ENCODE results near the gene RPS3. TPM values are rescaled to one million over a fixed set of nuclear protein-coding genes. Genes with fewer than 3 reads are reported as not detected.
A peak's percentile ranks its signal among the peaks of the same experiment; 100 is the strongest.

RPS3 gene
- total and polyA plus RNA-seq, 2 donors (not counting 1 experiment from before 2014, with no cell fraction given), result 3,389 to 3,642 TPM

DNA sequence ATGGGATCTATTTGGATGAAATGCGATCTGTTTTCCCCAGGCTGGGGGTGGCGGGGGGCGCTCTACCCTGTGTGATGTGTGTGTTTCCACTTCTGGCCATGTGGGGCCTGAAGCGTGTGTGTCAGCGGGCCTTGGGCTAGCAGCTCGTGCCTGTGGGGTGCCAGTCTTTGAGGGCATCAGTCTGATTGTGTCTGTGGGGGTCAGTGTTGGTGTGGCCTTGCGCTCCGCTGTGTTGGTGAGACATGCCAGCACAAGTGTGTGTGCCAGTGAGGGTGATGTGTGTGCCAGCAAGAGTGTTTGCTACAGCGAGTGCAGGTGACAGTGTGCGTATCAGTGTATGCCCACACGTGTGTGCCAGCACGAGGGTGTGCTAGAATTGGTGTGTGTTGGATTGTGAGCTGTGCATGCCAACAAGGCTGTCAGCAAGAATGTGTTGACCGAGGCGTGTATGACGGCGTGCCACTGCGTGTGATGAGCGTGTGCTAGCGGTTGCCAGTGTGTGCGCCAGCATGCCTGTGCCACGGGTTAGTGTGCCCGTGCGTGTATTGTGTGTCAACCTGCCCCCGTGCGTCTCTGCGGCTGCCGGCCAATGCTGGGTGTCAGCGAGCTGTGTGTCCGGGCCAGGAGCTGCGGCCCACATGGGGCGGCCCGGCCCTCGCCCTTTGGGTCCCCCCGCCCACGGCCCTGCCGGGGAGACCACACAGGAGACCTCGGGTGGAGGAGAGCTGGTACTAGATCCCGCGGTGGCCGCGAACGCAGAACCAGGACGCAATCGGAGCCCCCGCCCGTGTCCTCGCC, 48.4 kb upstream of the RPS3 start:
- Mint-ChIP-seq H3K4me3 (peak overlapping the region; percentile 91), H3K27me3 (peaks cover 11% of the 10 kb centered on the region), H3K9me3 (ENCODE audit: insufficient read depth) (no peaks in the 10 kb centered on the region), H3K27ac (peak overlapping the region; percentile 77), H3K4me1 (peaks cover 30% of the 10 kb centered on the region)
- Histone ChIP-seq H3K27ac (ENCODE audit: low read length in 2 of 2) (no peak overlapping the region), H3K79me2 (ENCODE audit: control insufficient read depth, insufficient read depth, low read length) (no peaks in the 10 kb centered on the region), H4K20me1 (ENCODE audit: control insufficient read depth, insufficient read depth, low read length, poor library complexity, severe bottlenecking) (no peaks in the 10 kb centered on the region), H3K4me1 (ENCODE audit: control insufficient read depth in 2 of 2, insufficient read depth in 2 of 2, low read length in 2 of 2) (peaks cover 11 to 21% of the 10 kb centered on the region in 2 donors), H3K36me3 (replicated peaks in 1 of 2; ENCODE audit: control extremely low read depth in 1 of 2, control insufficient read depth in 1 of 2, extremely low read depth in 1 of 2, insufficient read depth in 2 of 2, low read length in 1 of 2) (no peaks in the 10 kb centered on the region), H3K27me3 (replicated peaks in 1 of 4; ENCODE audit: control extremely low read depth in 1 of 4, control insufficient read depth in 3 of 4, insufficient read depth in 4 of 4, low read length in 3 of 4) (peaks cover 0 to 18% (median 0%) of the 10 kb centered on the region in 4 experiments), H3K4me2 (replicated peaks; ENCODE audit: low read depth, low read length, poor library complexity, severe bottlenecking) (peak overlapping the region; percentile 85), H2AFZ (ENCODE audit: insufficient read depth, low read depth, low read length, poor library complexity, severe bottlenecking) (peak overlapping the region; percentile 86), H3K9ac (ENCODE audit: low read length) (peak overlapping the region; percentile 62), H3K4me3 (ENCODE audit: control extremely low read depth in 1 of 5, extremely low read depth in 1 of 5, insufficient read depth in 1 of 5, low read depth in 2 of 5, low read length in 4 of 5) (peak overlapping the region in 4 of 5 experiments; percentile 34 to 64 (median 56)), H3K9me3 (ENCODE audit: control extremely low read depth in 1 of 3, control insufficient read depth in 2 of 3, insufficient read depth in 1 of 3, low read length in 2 of 3) (no peaks in the 10 kb centered on the region)
- intact Hi-C loops (cut with micrococcal nuclease), result no loop called here
- ATAC-seq (ENCODE audit: low read depth), result peak; percentile 14
- 5% methylated on average over 47 of the region's 47 CpGs for WGBS (ENCODE audit: insufficient coverage)
- peak; percentile 57 for DNase-seq
- TF ChIP-seq, protein P1, sequence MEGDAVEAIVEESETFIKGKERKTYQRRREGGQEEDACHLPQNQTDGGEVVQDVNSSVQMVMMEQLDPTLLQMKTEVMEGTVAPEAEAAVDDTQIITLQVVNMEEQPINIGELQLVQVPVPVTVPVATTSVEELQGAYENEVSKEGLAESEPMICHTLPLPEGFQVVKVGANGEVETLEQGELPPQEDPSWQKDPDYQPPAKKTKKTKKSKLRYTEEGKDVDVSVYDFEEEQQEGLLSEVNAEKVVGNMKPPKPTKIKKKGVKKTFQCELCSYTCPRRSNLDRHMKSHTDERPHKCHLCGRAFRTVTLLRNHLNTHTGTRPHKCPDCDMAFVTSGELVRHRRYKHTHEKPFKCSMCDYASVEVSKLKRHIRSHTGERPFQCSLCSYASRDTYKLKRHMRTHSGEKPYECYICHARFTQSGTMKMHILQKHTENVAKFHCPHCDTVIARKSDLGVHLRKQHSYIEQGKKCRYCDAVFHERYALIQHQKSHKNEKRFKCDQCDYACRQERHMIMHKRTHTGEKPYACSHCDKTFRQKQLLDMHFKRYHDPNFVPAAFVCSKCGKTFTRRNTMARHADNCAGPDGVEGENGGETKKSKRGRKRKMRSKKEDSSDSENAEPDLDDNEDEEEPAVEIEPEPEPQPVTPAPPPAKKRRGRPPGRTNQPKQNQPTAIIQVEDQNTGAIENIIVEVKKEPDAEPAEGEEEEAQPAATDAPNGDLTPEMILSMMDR (IDR thresholded peaks at IDR 0.05), result no peak
- no peak for TF ChIP-seq EZH2 (IDR thresholded peaks at IDR 0.05; ENCODE audit: borderline replicate concordance, insufficient read depth, low read depth, low read length, poor library complexity, severe bottlenecking)
- POLR2A ChIA-PET, result no interaction called here
- CTCF ChIA-PET, result no interaction called here

DNA sequence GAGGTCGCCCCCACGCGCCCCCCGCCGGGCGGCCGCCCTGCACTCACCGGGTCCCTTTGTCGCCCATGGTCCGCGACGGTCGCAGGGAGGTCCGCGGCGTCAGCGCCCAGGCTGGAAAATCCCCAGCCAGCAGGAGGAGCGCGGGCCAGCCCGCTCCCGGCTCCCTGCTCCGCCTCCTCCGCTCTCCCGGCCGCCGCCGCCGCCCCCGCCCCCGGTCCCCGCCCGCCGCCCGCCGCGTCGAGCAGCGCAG, 47.9 kb upstream of the RPS3 start, which contains the start of gene ARRB1:
Gene ARRB1 (minus strand): TSS at position 121 of the 250 bp plus-strand sequence. CDS start 54 bp downstream, at position 67.
- Histone ChIP-seq H3K79me2 (ENCODE audit: control insufficient read depth, insufficient read depth, low read length) (no peaks in the 10 kb centered on the region), H2AFZ (ENCODE audit: insufficient read depth, low read depth, low read length, poor library complexity, severe bottlenecking) (peak within 1 kb of the TSS; percentile 86), H3K9ac (ENCODE audit: low read length) (peak within 1 kb of the TSS; percentile 62), H3K4me3 (ENCODE audit: control extremely low read depth in 1 of 5, extremely low read depth in 1 of 5, insufficient read depth in 1 of 5, low read depth in 2 of 5, low read length in 4 of 5) (peak within 1 kb of the TSS; percentile 33 to 64 (median 53)), H3K27me3 (replicated peaks in 1 of 4; ENCODE audit: control extremely low read depth in 1 of 4, control insufficient read depth in 3 of 4, insufficient read depth in 4 of 4, low read length in 3 of 4) (peaks cover 0 to 22% (median 0%) of the 10 kb centered on the region in 4 experiments), H3K9me3 (ENCODE audit: control extremely low read depth in 1 of 3, control insufficient read depth in 2 of 3, insufficient read depth in 1 of 3, low read length in 2 of 3) (no peaks in the 10 kb centered on the region), H3K36me3 (replicated peaks in 1 of 2; ENCODE audit: control extremely low read depth in 1 of 2, control insufficient read depth in 1 of 2, extremely low read depth in 1 of 2, insufficient read depth in 2 of 2, low read length in 1 of 2) (no peaks in the 10 kb centered on the region), H3K27ac (ENCODE audit: low read length in 2 of 2) (no peak within 1 kb of the TSS), H3K4me1 (ENCODE audit: control insufficient read depth in 2 of 2, insufficient read depth in 2 of 2, low read length in 2 of 2) (peaks cover 8 to 19% of the 10 kb centered on the region in 2 donors), H4K20me1 (ENCODE audit: control insufficient read depth, insufficient read depth, low read length, poor library complexity, severe bottlenecking) (no peaks in the 10 kb centered on the region), H3K4me2 (replicated peaks; ENCODE audit: low read depth, low read length, poor library complexity, severe bottlenecking) (peak within 1 kb of the TSS; percentile 85)
- Mint-ChIP-seq H3K4me1 (peaks cover 27% of the 10 kb centered on the region), H3K27ac (peak within 1 kb of the TSS; percentile 77), H3K4me3 (peak within 1 kb of the TSS; percentile 91), H3K27me3 (peaks cover 13% of the 10 kb centered on the region), H3K9me3 (ENCODE audit: insufficient read depth) (no peaks in the 10 kb centered on the region)
- WGBS (ENCODE audit: insufficient coverage), result under 1% methylated on average over 38 of the region's 38 CpGs
- DNase-seq (no peak), ATAC-seq (ENCODE audit: low read depth) (no peak)
- POLR2A ChIA-PET, result no interaction called here
- CTCF ChIA-PET, result no interaction called here
- TF ChIP-seq EZH2 (IDR thresholded peaks at IDR 0.05; ENCODE audit: borderline replicate concordance, insufficient read depth, low read depth, low read length, poor library complexity, severe bottlenecking), result no peak
- TF ChIP-seq, protein P1 (IDR thresholded peaks at IDR 0.05), result no peak
- intact Hi-C loops (cut with micrococcal nuclease), result no loop called here
